Ishikawa (cell line): ENCODE measurements around the gene SAMSN1.

Experiments
- CEBPB ChIP-seq: IDR thresholded peaks from 2 replicates; pipeline ENCODE4 v1.6.1; 2012
- CREB1 ChIP-seq: IDR thresholded peaks from 2 replicates; pipeline ENCODE4 v1.6.1; 2012; ENCODE audit warnings: low read depth
- EGR1 ChIP-seq: IDR thresholded peaks from 2 replicates; pipeline ENCODE4 v1.6.1; 2012
- EP300 ChIP-seq: IDR thresholded peaks from 2 replicates; pipeline ENCODE4 v1.6.1; 2012; ENCODE audit warnings: borderline replicate concordance
- MAX ChIP-seq: IDR thresholded peaks from 2 replicates; pipeline ENCODE4 v1.6.1; 2012
- NFIC ChIP-seq: IDR thresholded peaks from 2 replicates; pipeline ENCODE4 v1.6.1; 2012
- TAF1 ChIP-seq: IDR thresholded peaks from 2 replicates; pipeline ENCODE4 v1.6.1; 2012; ENCODE audit warnings: low read depth, mild to moderate bottlenecking
- TCF12 ChIP-seq: IDR thresholded peaks from 2 replicates; pipeline ENCODE4 v1.6.1; 2012; ENCODE audit warnings: low read depth

- TF ChIP-seq TCF12 (no peak), MAX (no peak), EGR1 (no peak), NFIC (no peak), CEBPB (no peak), CREB1 (no peak), TAF1 (no peak), EP300 (no peak)
Measured at GRCh38 chr21:14523234-14523633, 22.9 kb downstream of the SAMSN1 start.
